ENCODE data around the gene ABCC1.

Gene ABCC1

GRCh38 chr16:16033208-16033717, 83.8 kb downstream of the ABCC1 start:
- Histone ChIP-seq H3K36me3 (ENCODE audit: control insufficient read depth in 4 of 4, insufficient read depth in 4 of 4, low read length in 3 of 4) (peaks cover 31 to 65% (median 47%) of the 10 kb centered on the region in 4 experiments), H3K4me1 (ENCODE audit: control extremely low read depth in 1 of 4, control insufficient read depth in 4 of 4, insufficient read depth in 4 of 4, low read length in 3 of 4) (peaks cover 6 to 36% (median 27%) of the 10 kb centered on the region in 4 experiments), H3K4me3 (ENCODE audit: control insufficient read depth in 1 of 7, extremely low read depth in 1 of 7, insufficient read depth in 4 of 7, low read depth in 2 of 7, low read length in 6 of 7) (peak overlapping the region in 1 of 7 experiments; percentile 44), H3K27ac (ENCODE audit: insufficient read depth in 1 of 2, low read depth in 1 of 2, low read length in 2 of 2, poor library complexity in 1 of 2, severe bottlenecking in 2 of 2) (peak overlapping the region in 1 of 2 experiments; percentile 15), H3K27me3 (replicated peaks in 2 of 5; ENCODE audit: control insufficient read depth in 4 of 5, insufficient read depth in 5 of 5, low read length in 4 of 5) (no peaks in the 10 kb centered on the region), H3K9me3 (ENCODE audit: control extremely low read depth in 1 of 5, control insufficient read depth in 4 of 5, insufficient read depth in 2 of 5, low read depth in 1 of 5, low read length in 4 of 5) (no peaks in the 10 kb centered on the region)
- ChIA-PET CTCF (interaction anchor here (0.9 to 3.9 kb wide), 12 partner anchors 8 to 159 kb away, joined by 3 to 28 read pairs (median 6); no protein-coding TSS in a partner anchor), POLR2A (no interaction called here)
- 0% methylated on average over 3 of the region's 9 CpGs for WGBS (ENCODE audit: insufficient coverage)
- DNase-seq, result peak; percentile 47 to 77 (median 72)

- Histone ChIP-seq H3K27ac (ENCODE audit: insufficient read depth in 1 of 2, low read depth in 1 of 2, low read length in 2 of 2, poor library complexity in 1 of 2, severe bottlenecking in 2 of 2) (no peak overlapping the region), H3K36me3 (ENCODE audit: control insufficient read depth in 4 of 4, insufficient read depth in 4 of 4, low read length in 3 of 4) (peaks cover 36 to 68% (median 47%) of the 10 kb centered on the region in 4 experiments), H3K4me3 (ENCODE audit: control insufficient read depth in 1 of 7, extremely low read depth in 1 of 7, insufficient read depth in 4 of 7, low read depth in 2 of 7, low read length in 6 of 7) (no peak overlapping the region), H3K27me3 (replicated peaks in 2 of 5; ENCODE audit: control insufficient read depth in 4 of 5, insufficient read depth in 5 of 5, low read length in 4 of 5) (no peaks in the 10 kb centered on the region), H3K4me1 (ENCODE audit: control extremely low read depth in 1 of 4, control insufficient read depth in 4 of 4, insufficient read depth in 4 of 4, low read length in 3 of 4) (peaks cover 6 to 47% (median 34%) of the 10 kb centered on the region in 4 experiments), H3K9me3 (ENCODE audit: control extremely low read depth in 1 of 5, control insufficient read depth in 4 of 5, insufficient read depth in 2 of 5, low read depth in 1 of 5, low read length in 4 of 5) (no peaks in the 10 kb centered on the region)
- POLR2A ChIA-PET, result no interaction called here
- CTCF ChIA-PET, result interaction anchor here (0.9 to 3.3 kb wide), 7 partner anchors 9 to 21 kb away, joined by 3 to 9 read pairs (median 4); no protein-coding TSS in a partner anchor
- WGBS (ENCODE audit: insufficient coverage), result 100% methylated on average over 3 of the region's 8 CpGs
- no peak for DNase-seq
Observed at GRCh38 chr16:16036359-16036792, 87.0 kb downstream of the ABCC1 start.

GRCh38 chr16:16037521-16037920, 88.1 kb downstream of the ABCC1 start:
- no peak overlapping the region for H3K27ac ChIP-seq (ENCODE audit: insufficient read depth in 1 of 2, low read depth in 1 of 2, low read length in 2 of 2, poor library complexity in 1 of 2, severe bottlenecking in 2 of 2)
- WGBS (ENCODE audit: insufficient coverage), result 98% methylated on average over 10 of the region's 11 CpGs
- H3K36me3 ChIP-seq (ENCODE audit: control insufficient read depth in 4 of 4, insufficient read depth in 4 of 4, low read length in 3 of 4), result peaks cover 33 to 68% (median 48%) of the 10 kb centered on the region in 4 experiments
- H3K27me3 ChIP-seq (replicated peaks in 2 of 5; ENCODE audit: control insufficient read depth in 4 of 5, insufficient read depth in 5 of 5, low read length in 4 of 5), result no peaks in the 10 kb centered on the region
- CTCF ChIA-PET, result interaction anchor here (1.7 to 13.2 kb wide), 4 partner anchors 11 to 21 kb away, joined by 3 to 159 read pairs (median 8); no protein-coding TSS in a partner anchor
- DNase-seq, result no peak
- H3K4me1 ChIP-seq (ENCODE audit: control extremely low read depth in 1 of 4, control insufficient read depth in 4 of 4, insufficient read depth in 4 of 4, low read length in 3 of 4), result peaks cover 6 to 50% (median 35%) of the 10 kb centered on the region in 4 experiments
- H3K4me3 ChIP-seq (ENCODE audit: control insufficient read depth in 1 of 7, extremely low read depth in 1 of 7, insufficient read depth in 4 of 7, low read depth in 2 of 7, low read length in 6 of 7), result no peak overlapping the region
- H3K9me3 ChIP-seq (ENCODE audit: control extremely low read depth in 1 of 5, control insufficient read depth in 4 of 5, insufficient read depth in 2 of 5, low read depth in 1 of 5, low read length in 4 of 5), result no peaks in the 10 kb centered on the region
- POLR2A ChIA-PET, result no interaction called here

- Histone ChIP-seq H3K27ac (ENCODE audit: insufficient read depth in 1 of 2, low read depth in 1 of 2, low read length in 2 of 2, poor library complexity in 1 of 2, severe bottlenecking in 2 of 2) (no peak overlapping the region), H3K9me3 (ENCODE audit: control extremely low read depth in 1 of 5, control insufficient read depth in 4 of 5, insufficient read depth in 2 of 5, low read depth in 1 of 5, low read length in 4 of 5) (no peaks in the 10 kb centered on the region), H3K4me1 (ENCODE audit: control extremely low read depth in 1 of 4, control insufficient read depth in 4 of 4, insufficient read depth in 4 of 4, low read length in 3 of 4) (peaks cover 4 to 46% (median 31%) of the 10 kb centered on the region in 4 experiments), H3K4me3 (ENCODE audit: control insufficient read depth in 1 of 7, extremely low read depth in 1 of 7, insufficient read depth in 4 of 7, low read depth in 2 of 7, low read length in 6 of 7) (no peak overlapping the region), H3K27me3 (replicated peaks in 2 of 5; ENCODE audit: control insufficient read depth in 4 of 5, insufficient read depth in 5 of 5, low read length in 4 of 5) (no peaks in the 10 kb centered on the region), H3K36me3 (ENCODE audit: control insufficient read depth in 4 of 4, insufficient read depth in 4 of 4, low read length in 3 of 4) (peaks cover 31 to 68% (median 49%) of the 10 kb centered on the region in 4 experiments)
- no peak for DNase-seq
- POLR2A ChIA-PET, result no interaction called here
- whole genome bisulfite sequencing (ENCODE audit: insufficient coverage), result 100% methylated on average over 1 of the region's 1 CpG
- CTCF ChIA-PET, result interaction anchor here (2.5 to 13.2 kb wide), 3 partner anchors 11 to 20 kb away, joined by 8 to 159 read pairs (median 9); no protein-coding TSS in a partner anchor
Observed at GRCh38 chr16:16037970-16038369, 88.6 kb downstream of the ABCC1 start.

- Histone ChIP-seq H3K27me3 (replicated peaks in 2 of 5; ENCODE audit: control insufficient read depth in 4 of 5, insufficient read depth in 5 of 5, low read length in 4 of 5) (no peaks in the 10 kb centered on the region), H3K4me1 (ENCODE audit: control extremely low read depth in 1 of 4, control insufficient read depth in 4 of 4, insufficient read depth in 4 of 4, low read length in 3 of 4) (peaks cover 0 to 36% (median 21%) of the 10 kb centered on the region in 4 experiments), H3K4me3 (ENCODE audit: control insufficient read depth in 1 of 7, extremely low read depth in 1 of 7, insufficient read depth in 4 of 7, low read depth in 2 of 7, low read length in 6 of 7) (no peak overlapping the region), H3K27ac (ENCODE audit: insufficient read depth in 1 of 2, low read depth in 1 of 2, low read length in 2 of 2, poor library complexity in 1 of 2, severe bottlenecking in 2 of 2) (peak overlapping the region in 1 of 2 experiments; percentile 17), H3K9me3 (ENCODE audit: control extremely low read depth in 1 of 5, control insufficient read depth in 4 of 5, insufficient read depth in 2 of 5, low read depth in 1 of 5, low read length in 4 of 5) (no peaks in the 10 kb centered on the region), H3K36me3 (ENCODE audit: control insufficient read depth in 4 of 4, insufficient read depth in 4 of 4, low read length in 3 of 4) (peaks cover 31 to 70% (median 50%) of the 10 kb centered on the region in 4 experiments)
- ChIA-PET CTCF (interaction anchor here (3.3 to 13.2 kb wide), 2 partner anchors 10 to 19 kb away, joined by 8 to 159 read pairs; no protein-coding TSS in a partner anchor), POLR2A (interaction anchor here (0.6 to 0.7 kb wide), 2 partner anchors 22 to 160 kb away, joined by 3 to 7 read pairs; no protein-coding TSS in a partner anchor)
- DNase-seq, result peak; percentile 57 to 86 (median 86)
- WGBS (ENCODE audit: insufficient coverage), result 39% methylated on average over 5 of the region's 6 CpGs
Observed at GRCh38 chr16:16038950-16039349, 89.5 kb downstream of the ABCC1 start.

GRCh38 chr16:16041196-16041892, 91.9 kb downstream of the ABCC1 start:
- no peaks in the 10 kb centered on the region for H3K9me3 ChIP-seq (ENCODE audit: control extremely low read depth in 1 of 5, control insufficient read depth in 4 of 5, insufficient read depth in 2 of 5, low read depth in 1 of 5, low read length in 4 of 5)
- no peak for DNase-seq
- H3K4me3 ChIP-seq (ENCODE audit: control insufficient read depth in 1 of 7, extremely low read depth in 1 of 7, insufficient read depth in 4 of 7, low read depth in 2 of 7, low read length in 6 of 7), result no peak overlapping the region
- peaks cover 0 to 32% (median 18%) of the 10 kb centered on the region in 4 experiments for H3K4me1 ChIP-seq (ENCODE audit: control extremely low read depth in 1 of 4, control insufficient read depth in 4 of 4, insufficient read depth in 4 of 4, low read length in 3 of 4)
- ChIA-PET POLR2A (interaction anchor here (0.8 kb wide), 1 partner anchor 14 kb away, joined by 3 read pairs; no protein-coding TSS in a partner anchor), CTCF (interaction anchor here (0.8 to 13.2 kb wide), 7 partner anchors 9 to 79 kb away, joined by 3 to 159 read pairs (median 7); no protein-coding TSS in a partner anchor)
- peak overlapping the region in 1 of 2 experiments; percentile 18 for H3K27ac ChIP-seq (ENCODE audit: insufficient read depth in 1 of 2, low read depth in 1 of 2, low read length in 2 of 2, poor library complexity in 1 of 2, severe bottlenecking in 2 of 2)
- 94% methylated on average over 10 of the region's 10 CpGs for WGBS (ENCODE audit: insufficient coverage)
- no peaks in the 10 kb centered on the region for H3K27me3 ChIP-seq (replicated peaks in 2 of 5; ENCODE audit: control insufficient read depth in 4 of 5, insufficient read depth in 5 of 5, low read length in 4 of 5)
- peaks cover 31 to 75% (median 58%) of the 10 kb centered on the region in 4 experiments for H3K36me3 ChIP-seq (ENCODE audit: control insufficient read depth in 4 of 4, insufficient read depth in 4 of 4, low read length in 3 of 4)

All from common myeloid progenitor, CD34-positive (primary cell).